OCI-LY3 (cell line): ENCODE measurements around the gene ARL8A.

Experiments used
- EZH2phosphoT487 ChIP-seq: fragments of 200-600 bp; shearing (Covaris generic); IDR thresholded peaks from 2 replicates; pipeline ENCODE4 v1.6.1; 2018; ENCODE audit warnings: antibody characterized with exemption, mixed run types, low read depth
- TF ChIP-seq, protein P1 (sequence below): fragments of 200-600, 300-600 bp; sonication (generic); IDR thresholded peaks from 2 replicates; pipeline ENCODE4 v1.5.1; 2014; ENCODE audit warnings: antibody characterized with exemption, low read length, low read depth

GRCh38 chr1:202154766-202155477, 10.4 kb upstream of the ARL8A start:
- TF ChIP-seq, protein P1, sequence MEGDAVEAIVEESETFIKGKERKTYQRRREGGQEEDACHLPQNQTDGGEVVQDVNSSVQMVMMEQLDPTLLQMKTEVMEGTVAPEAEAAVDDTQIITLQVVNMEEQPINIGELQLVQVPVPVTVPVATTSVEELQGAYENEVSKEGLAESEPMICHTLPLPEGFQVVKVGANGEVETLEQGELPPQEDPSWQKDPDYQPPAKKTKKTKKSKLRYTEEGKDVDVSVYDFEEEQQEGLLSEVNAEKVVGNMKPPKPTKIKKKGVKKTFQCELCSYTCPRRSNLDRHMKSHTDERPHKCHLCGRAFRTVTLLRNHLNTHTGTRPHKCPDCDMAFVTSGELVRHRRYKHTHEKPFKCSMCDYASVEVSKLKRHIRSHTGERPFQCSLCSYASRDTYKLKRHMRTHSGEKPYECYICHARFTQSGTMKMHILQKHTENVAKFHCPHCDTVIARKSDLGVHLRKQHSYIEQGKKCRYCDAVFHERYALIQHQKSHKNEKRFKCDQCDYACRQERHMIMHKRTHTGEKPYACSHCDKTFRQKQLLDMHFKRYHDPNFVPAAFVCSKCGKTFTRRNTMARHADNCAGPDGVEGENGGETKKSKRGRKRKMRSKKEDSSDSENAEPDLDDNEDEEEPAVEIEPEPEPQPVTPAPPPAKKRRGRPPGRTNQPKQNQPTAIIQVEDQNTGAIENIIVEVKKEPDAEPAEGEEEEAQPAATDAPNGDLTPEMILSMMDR, result peak; percentile 93
- no peak for TF ChIP-seq EZH2phosphoT487
